NB4 (cell line): Measurements from ENCODE around the gene IQCN.

Source experiments
- MYC ChIP-seq: IDR thresholded peaks from 2 replicates; pipeline ENCODE4 v1.6.1; 2011; ENCODE audit warnings: low read depth, low read length
- POLR2A ChIP-seq: IDR thresholded peaks from 2 replicates; pipeline ENCODE4 v1.6.1; 2011; ENCODE audit warnings: mild to moderate bottlenecking; ENCODE audit not compliant: insufficient read length; ENCODE audit errors: extremely low read depth
- TF ChIP-seq, protein P1 (sequence below): IDR thresholded peaks from one replicate; pipeline ENCODE4 v1.5.1; 2012; ENCODE audit warnings: low read depth, low read length
- TF ChIP-seq, protein P2 (sequence below): IDR thresholded peaks from 2 replicates; pipeline ENCODE4 v1.6.1; 2011; ENCODE audit warnings: low read depth, low read length

DNA sequence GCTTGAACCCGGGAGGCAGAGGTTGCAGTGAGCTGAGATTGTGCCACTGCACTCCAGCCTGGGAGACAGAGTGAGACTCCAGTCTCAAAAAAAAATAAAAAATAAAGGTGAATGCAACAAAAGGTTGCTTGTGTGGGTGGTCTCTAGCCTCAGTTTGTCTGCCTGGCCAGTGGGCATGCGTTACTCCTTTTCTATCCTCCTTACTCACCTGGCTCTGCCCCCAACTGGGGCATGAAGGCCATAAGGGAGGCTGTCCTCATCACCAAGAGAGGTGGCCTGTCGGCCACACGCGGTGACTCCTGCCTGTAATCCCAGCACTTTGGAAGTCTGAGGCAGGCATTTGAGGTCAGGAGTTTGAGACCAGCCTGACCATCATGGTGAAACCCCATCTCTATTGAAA, 9.1 kb upstream of the IQCN start:
- TF ChIP-seq, protein P1, sequence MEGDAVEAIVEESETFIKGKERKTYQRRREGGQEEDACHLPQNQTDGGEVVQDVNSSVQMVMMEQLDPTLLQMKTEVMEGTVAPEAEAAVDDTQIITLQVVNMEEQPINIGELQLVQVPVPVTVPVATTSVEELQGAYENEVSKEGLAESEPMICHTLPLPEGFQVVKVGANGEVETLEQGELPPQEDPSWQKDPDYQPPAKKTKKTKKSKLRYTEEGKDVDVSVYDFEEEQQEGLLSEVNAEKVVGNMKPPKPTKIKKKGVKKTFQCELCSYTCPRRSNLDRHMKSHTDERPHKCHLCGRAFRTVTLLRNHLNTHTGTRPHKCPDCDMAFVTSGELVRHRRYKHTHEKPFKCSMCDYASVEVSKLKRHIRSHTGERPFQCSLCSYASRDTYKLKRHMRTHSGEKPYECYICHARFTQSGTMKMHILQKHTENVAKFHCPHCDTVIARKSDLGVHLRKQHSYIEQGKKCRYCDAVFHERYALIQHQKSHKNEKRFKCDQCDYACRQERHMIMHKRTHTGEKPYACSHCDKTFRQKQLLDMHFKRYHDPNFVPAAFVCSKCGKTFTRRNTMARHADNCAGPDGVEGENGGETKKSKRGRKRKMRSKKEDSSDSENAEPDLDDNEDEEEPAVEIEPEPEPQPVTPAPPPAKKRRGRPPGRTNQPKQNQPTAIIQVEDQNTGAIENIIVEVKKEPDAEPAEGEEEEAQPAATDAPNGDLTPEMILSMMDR, result no peak
- TF ChIP-seq MYC (no peak), POLR2A (no peak)
- TF ChIP-seq, protein P2, sequence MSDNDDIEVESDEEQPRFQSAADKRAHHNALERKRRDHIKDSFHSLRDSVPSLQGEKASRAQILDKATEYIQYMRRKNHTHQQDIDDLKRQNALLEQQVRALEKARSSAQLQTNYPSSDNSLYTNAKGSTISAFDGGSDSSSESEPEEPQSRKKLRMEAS, result no peak
